Measurements from ENCODE around the gene PAX2. TPM values are rescaled to one million over a fixed set of nuclear protein-coding genes. Genes with fewer than 3 reads are reported as not detected.

The PAX2 gene
- total and polyA plus RNA-seq, 12 donors, result 0.07 to 0.25 (median 0.10) TPM; not detected in 8

- Histone ChIP-seq H3K4me3 (no peak overlapping the region), H3K27ac (no peak overlapping the region), H3K4me1 (replicated peaks in 1 of 2) (no peaks in the 10 kb centered on the region), H3K27me3 (peaks cover 18% of the 10 kb centered on the region), H3K9me3 (replicated peaks in 1 of 3) (no peaks in the 10 kb centered on the region), H3K36me3 (replicated peaks in 1 of 2) (no peaks in the 10 kb centered on the region)
- DNase-seq, result no peak
- TF ChIP-seq POLR2A (IDR thresholded peaks at IDR 0.05), result no peak
- TF ChIP-seq, protein P1, sequence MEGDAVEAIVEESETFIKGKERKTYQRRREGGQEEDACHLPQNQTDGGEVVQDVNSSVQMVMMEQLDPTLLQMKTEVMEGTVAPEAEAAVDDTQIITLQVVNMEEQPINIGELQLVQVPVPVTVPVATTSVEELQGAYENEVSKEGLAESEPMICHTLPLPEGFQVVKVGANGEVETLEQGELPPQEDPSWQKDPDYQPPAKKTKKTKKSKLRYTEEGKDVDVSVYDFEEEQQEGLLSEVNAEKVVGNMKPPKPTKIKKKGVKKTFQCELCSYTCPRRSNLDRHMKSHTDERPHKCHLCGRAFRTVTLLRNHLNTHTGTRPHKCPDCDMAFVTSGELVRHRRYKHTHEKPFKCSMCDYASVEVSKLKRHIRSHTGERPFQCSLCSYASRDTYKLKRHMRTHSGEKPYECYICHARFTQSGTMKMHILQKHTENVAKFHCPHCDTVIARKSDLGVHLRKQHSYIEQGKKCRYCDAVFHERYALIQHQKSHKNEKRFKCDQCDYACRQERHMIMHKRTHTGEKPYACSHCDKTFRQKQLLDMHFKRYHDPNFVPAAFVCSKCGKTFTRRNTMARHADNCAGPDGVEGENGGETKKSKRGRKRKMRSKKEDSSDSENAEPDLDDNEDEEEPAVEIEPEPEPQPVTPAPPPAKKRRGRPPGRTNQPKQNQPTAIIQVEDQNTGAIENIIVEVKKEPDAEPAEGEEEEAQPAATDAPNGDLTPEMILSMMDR (IDR thresholded peaks at IDR 0.05), result no peak
- intact Hi-C loops (cut with DNase I), result no loop called here
- 73 to 85% (median 81%) methylated on average over 5 of the region's 5 CpGs for WGBS, 4 donors
Measured at GRCh38 chr10:100767422-100767775, 22.0 kb downstream of the PAX2 start.

- peaks cover 15% of the 10 kb centered on the region for H3K27me3 ChIP-seq
- H3K36me3 ChIP-seq (replicated peaks in 1 of 2), result no peaks in the 10 kb centered on the region
- intact Hi-C loops (cut with DNase I), result no loop called here
- no peaks in the 10 kb centered on the region for H3K9me3 ChIP-seq (replicated peaks in 1 of 3)
- no peak overlapping the region for H3K27ac ChIP-seq
- TF ChIP-seq, protein P1 (IDR thresholded peaks at IDR 0.05), result no peak
- TF ChIP-seq POLR2A (IDR thresholded peaks at IDR 0.05), result no peak
- H3K4me1 ChIP-seq (replicated peaks in 1 of 2), result no peaks in the 10 kb centered on the region
- 76 to 88% (median 85%) methylated on average over 2 of the region's 2 CpGs for WGBS, 4 donors
- H3K4me3 ChIP-seq, result no peak overlapping the region
- DNase-seq, result no peak
Measured at GRCh38 chr10:100769481-100769880, 24.1 kb downstream of the PAX2 start.

- 64 to 79% (median 73%) methylated on average over 4 of the region's 4 CpGs for WGBS, 4 donors
- Histone ChIP-seq H3K4me1 (replicated peaks in 1 of 2) (no peaks in the 10 kb centered on the region), H3K4me3 (no peak overlapping the region), H3K27me3 (peaks cover 7% of the 10 kb centered on the region), H3K9me3 (replicated peaks in 1 of 3) (no peaks in the 10 kb centered on the region), H3K36me3 (replicated peaks in 1 of 2) (no peaks in the 10 kb centered on the region), H3K27ac (no peak overlapping the region)
- intact Hi-C loops (cut with DNase I), result no loop called here
- TF ChIP-seq, protein P1 (IDR thresholded peaks at IDR 0.05), result no peak
- TF ChIP-seq POLR2A (IDR thresholded peaks at IDR 0.05), result no peak
- DNase-seq, result no peak
Measured at GRCh38 chr10:100773646-100774045, 28.3 kb downstream of the PAX2 start.

DNA sequence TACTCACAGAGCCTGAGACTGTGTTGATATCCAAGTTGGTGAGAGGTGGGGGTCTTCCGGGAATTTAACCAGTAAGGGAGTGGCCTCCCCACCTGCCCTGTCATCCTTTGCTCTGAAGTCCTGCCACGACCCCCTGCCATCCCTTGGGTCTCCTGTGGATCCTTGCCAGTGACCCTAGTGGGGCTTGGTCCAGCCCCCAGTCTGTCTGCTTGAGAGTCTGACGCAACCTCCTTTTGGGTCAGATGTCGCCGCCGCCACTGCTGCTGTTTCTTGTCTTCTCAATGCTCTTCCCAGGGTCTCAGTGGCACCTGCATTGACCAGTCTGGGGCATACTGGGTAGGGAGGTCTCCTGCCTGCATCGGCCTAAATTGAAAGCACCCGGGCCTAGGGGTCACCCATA, 28.8 kb downstream of the PAX2 start:
- Histone ChIP-seq H3K27me3 (peaks cover 1% of the 10 kb centered on the region), H3K4me1 (replicated peaks in 1 of 2) (no peaks in the 10 kb centered on the region), H3K9me3 (replicated peaks in 1 of 3) (no peaks in the 10 kb centered on the region), H3K4me3 (no peak overlapping the region), H3K36me3 (replicated peaks in 1 of 2) (no peaks in the 10 kb centered on the region), H3K27ac (no peak overlapping the region)
- TF ChIP-seq POLR2A (IDR thresholded peaks at IDR 0.05), result no peak
- TF ChIP-seq, protein P1 (IDR thresholded peaks at IDR 0.05), result no peak
- DNase-seq, result no peak
- intact Hi-C loops (cut with DNase I), result no loop called here
- 80 to 87% (median 81%) methylated on average over 7 to 8 of the region's 8 CpGs for WGBS, 4 donors

Data from adrenal gland (tissue), 12 donors.